Ascending aorta (tissue), 2 donors: ENCODE results near the gene UST. TPM values are rescaled to one million over a fixed set of nuclear protein-coding genes. Genes with fewer than 3 reads are reported as not detected.

Experiments used
- DNase-seq, 2 donors: peaks; one replicate each; pipeline ENCODE4 v3.0.0-alpha.2; 2019; ENCODE audit warnings: low spot score in 2 of 2
- H3K27ac ChIP-seq, 2 donors: fragments of 200-600 bp; sonication (generic); one replicate each; pipeline ENCODE4 v1.5.1; 2016 to 2017; ENCODE audit warnings: mild to moderate bottlenecking in 1 of 2
- H3K27me3 ChIP-seq: fragments of 200-600 bp; sonication (generic); one replicate; pipeline ENCODE4 v1.5.1; 2017
- H3K36me3 ChIP-seq, 2 donors: fragments of 200-600 bp; sonication (generic); one replicate each; pipeline ENCODE4 v1.5.1; 2016
- H3K4me1 ChIP-seq, 2 donors: fragments of 200-600 bp; sonication (generic); one replicate each; pipeline ENCODE4 v1.5.1; 2016 to 2017; ENCODE audit warnings: mild to moderate bottlenecking in 1 of 2
- H3K4me3 ChIP-seq, 2 donors: fragments of 200-600 bp; sonication (generic); one replicate each; pipeline ENCODE4 v1.5.1; 2016 to 2017; ENCODE audit warnings: mild to moderate bottlenecking in 1 of 2
- H3K9me3 ChIP-seq, 2 donors: fragments of 200-600 bp; sonication (generic); one replicate each; pipeline ENCODE4 v1.5.1; 2016
- CTCF ChIP-seq, 3 experiments: fragments of 200-600 bp in 2 of 3; fragments of 450-650 bp in 1 of 3; sonication (generic) in 2 of 3; IDR thresholded peaks; one replicate each; pipeline ENCODE4 v1.5.1; 2016 to 2019; ENCODE audit warnings: antibody characterized with exemption in 3 of 3, mild to moderate bottlenecking in 1 of 3, moderate library complexity in 1 of 3
- intact Hi-C: fragments of 100-400 bp; cut with DNase I; formaldehyde crosslinking; loops from one replicate; pipeline ENCODE4 v1.15.1; 2023
- total RNA-seq: library from RNA; depleted of rRNA; stranded (reverse); fragments of >200 nt; gene quantifications from one replicate; pipeline ENCODE4 v1.1.0, GENCODE V29; 2016

Gene UST
- total RNA-seq, 1 donor from 2014 or later: 27.0 TPM

GRCh38 chr6:149111556-149112115 is 364.8 kb downstream of the UST start:
- no peak overlapping the region for H3K4me3 ChIP-seq
- no peaks in the 10 kb centered on the region for H3K36me3 ChIP-seq
- H3K4me1 ChIP-seq: no peaks in the 10 kb centered on the region
- no peaks in the 10 kb centered on the region for H3K27me3 ChIP-seq
- H3K9me3 ChIP-seq: no peaks in the 10 kb centered on the region
- H3K27ac ChIP-seq: no peak overlapping the region
- intact Hi-C loops: no loop called here
- no peak for TF ChIP-seq CTCF (IDR thresholded peaks at IDR 0.05)
- DNase-seq: no peak

- Histone ChIP-seq H3K27ac (no peak overlapping the region), H3K9me3 (no peaks in the 10 kb centered on the region), H3K36me3 (no peaks in the 10 kb centered on the region), H3K27me3 (no peaks in the 10 kb centered on the region), H3K4me1 (no peaks in the 10 kb centered on the region), H3K4me3 (no peak overlapping the region)
- no peak for DNase-seq
- intact Hi-C loops: no loop called here
- no peak for TF ChIP-seq CTCF (IDR thresholded peaks at IDR 0.05)
These were observed 366.1 kb downstream of the UST start for GRCh38 chr6:149112976-149113375.

- no peaks in the 10 kb centered on the region for H3K4me1 ChIP-seq
- TF ChIP-seq CTCF (IDR thresholded peaks at IDR 0.05): no peak
- intact Hi-C loops: no loop called here
These were observed 367.3 kb downstream of the UST start for GRCh38 chr6:149114167-149114566.

GRCh38 chr6:149118737-149119653 is 372.2 kb downstream of the UST start:
- Histone ChIP-seq H3K9me3 (no peaks in the 10 kb centered on the region), H3K27ac (no peak overlapping the region), H3K4me1 (no peaks in the 10 kb centered on the region), H3K4me3 (no peak overlapping the region), H3K27me3 (no peaks in the 10 kb centered on the region), H3K36me3 (no peaks in the 10 kb centered on the region)
- intact Hi-C loops: no loop called here
- TF ChIP-seq CTCF (IDR thresholded peaks at IDR 0.05): no peak
- no peak for DNase-seq

More at GRCh38 chr6:149114167-149114566, 367.3 kb downstream of the UST start:
- Histone ChIP-seq H3K9me3 (no peaks in the 10 kb centered on the region), H3K4me3 (no peak overlapping the region), H3K27me3 (no peaks in the 10 kb centered on the region), H3K27ac (no peak overlapping the region), H3K36me3 (no peaks in the 10 kb centered on the region)
- no peak for DNase-seq

GRCh38 chr6:149122850-149123821 is 376.3 kb downstream of the UST start:
- intact Hi-C loops: no loop called here
- no peak overlapping the region for H3K4me3 ChIP-seq
- no peaks in the 10 kb centered on the region for H3K36me3 ChIP-seq
- no peak for DNase-seq
- no peaks in the 10 kb centered on the region for H3K4me1 ChIP-seq
- no peaks in the 10 kb centered on the region for H3K9me3 ChIP-seq
- H3K27me3 ChIP-seq: no peaks in the 10 kb centered on the region
- no peak for TF ChIP-seq CTCF (IDR thresholded peaks at IDR 0.05)
- H3K27ac ChIP-seq: no peak overlapping the region
